ENCODE results near the gene ALK. TPM values are rescaled to one million over a fixed set of nuclear protein-coding genes. Genes with fewer than 3 reads are reported as not detected.

The ALK gene
- total RNA-seq, 2 donors from 2014 or later = 0.16 to 0.26 TPM

DNA sequence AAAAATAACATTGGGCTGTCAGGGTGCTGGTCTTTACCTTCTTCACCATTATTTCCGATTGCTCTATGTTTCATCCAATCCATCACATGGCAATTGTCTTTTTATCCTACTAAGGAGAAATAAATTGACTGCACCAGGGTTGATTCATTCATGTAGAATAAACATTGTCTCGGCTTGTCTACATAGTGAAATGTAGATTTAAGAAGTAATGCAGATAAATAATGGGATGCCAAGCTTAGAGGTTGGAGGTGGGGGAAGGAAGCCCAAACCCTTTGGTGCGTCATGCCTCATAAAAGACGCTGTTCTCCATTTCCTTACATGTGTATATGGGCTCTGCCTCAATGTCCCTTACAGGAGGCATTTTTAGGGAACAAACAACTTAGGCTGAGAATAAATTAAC is 117.8 kb downstream of the ALK start:
- H3K4me3 ChIP-seq = no peak overlapping the region
- H3K36me3 ChIP-seq = no peaks in the 10 kb centered on the region
- no peak overlapping the region for H3K27ac ChIP-seq
- no peak for DNase-seq (ENCODE audit: low spot score)
- H3K9me3 ChIP-seq = no peaks in the 10 kb centered on the region
- H3K27me3 ChIP-seq = no peaks in the 10 kb centered on the region
- TF ChIP-seq, protein P1, sequence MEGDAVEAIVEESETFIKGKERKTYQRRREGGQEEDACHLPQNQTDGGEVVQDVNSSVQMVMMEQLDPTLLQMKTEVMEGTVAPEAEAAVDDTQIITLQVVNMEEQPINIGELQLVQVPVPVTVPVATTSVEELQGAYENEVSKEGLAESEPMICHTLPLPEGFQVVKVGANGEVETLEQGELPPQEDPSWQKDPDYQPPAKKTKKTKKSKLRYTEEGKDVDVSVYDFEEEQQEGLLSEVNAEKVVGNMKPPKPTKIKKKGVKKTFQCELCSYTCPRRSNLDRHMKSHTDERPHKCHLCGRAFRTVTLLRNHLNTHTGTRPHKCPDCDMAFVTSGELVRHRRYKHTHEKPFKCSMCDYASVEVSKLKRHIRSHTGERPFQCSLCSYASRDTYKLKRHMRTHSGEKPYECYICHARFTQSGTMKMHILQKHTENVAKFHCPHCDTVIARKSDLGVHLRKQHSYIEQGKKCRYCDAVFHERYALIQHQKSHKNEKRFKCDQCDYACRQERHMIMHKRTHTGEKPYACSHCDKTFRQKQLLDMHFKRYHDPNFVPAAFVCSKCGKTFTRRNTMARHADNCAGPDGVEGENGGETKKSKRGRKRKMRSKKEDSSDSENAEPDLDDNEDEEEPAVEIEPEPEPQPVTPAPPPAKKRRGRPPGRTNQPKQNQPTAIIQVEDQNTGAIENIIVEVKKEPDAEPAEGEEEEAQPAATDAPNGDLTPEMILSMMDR (IDR thresholded peaks at IDR 0.05) = no peak
- H3K4me1 ChIP-seq = no peaks in the 10 kb centered on the region

DNA sequence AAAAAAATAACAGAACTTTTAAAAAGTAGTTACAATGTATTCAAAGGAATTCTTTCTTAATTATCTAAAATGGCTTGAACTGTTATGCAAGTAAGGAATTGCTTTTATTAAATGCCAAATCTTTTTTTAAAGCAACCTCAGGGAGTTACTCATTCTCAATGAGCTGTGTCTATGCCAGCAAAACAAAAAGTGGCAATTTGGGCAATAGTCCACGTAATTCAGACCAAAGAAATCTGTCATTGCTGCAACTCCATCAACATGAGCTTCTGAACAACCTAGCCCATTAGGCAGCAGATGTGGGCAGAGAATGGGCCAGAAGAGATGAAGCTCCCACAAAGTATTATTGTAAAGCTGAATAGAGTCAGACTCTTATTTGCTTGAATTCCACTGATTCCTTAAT is 118.4 kb downstream of the ALK start:
- Histone ChIP-seq H3K27me3 (no peaks in the 10 kb centered on the region), H3K9me3 (no peaks in the 10 kb centered on the region)

DNA sequence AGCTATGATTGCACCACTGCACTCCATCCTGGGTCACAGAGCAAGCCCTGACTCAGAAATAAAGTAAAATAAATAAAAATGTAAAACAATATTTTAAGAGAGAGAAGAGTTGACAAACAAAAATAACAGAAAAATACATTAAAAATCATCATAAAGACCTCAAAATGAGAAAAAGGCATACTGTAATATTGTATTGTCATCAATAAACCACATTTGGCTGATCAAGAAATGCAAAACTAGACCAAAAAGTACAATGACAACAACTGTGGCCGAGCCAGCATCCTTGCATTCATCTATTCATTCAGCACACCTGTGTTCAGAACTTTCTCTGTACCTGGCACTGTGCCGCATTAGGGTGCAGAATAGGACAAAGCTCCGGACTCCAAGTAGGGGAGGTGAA is 121.8 kb downstream of the ALK start:
- Histone ChIP-seq H3K4me3 (no peak overlapping the region), H3K36me3 (no peaks in the 10 kb centered on the region), H3K27ac (no peak overlapping the region), H3K4me1 (no peaks in the 10 kb centered on the region), H3K27me3 (no peaks in the 10 kb centered on the region), H3K9me3 (no peaks in the 10 kb centered on the region)
- DNase-seq (ENCODE audit: low spot score) = no peak
- TF ChIP-seq, protein P1 (IDR thresholded peaks at IDR 0.05) = no peak

More for the DNA sequence above, 118.4 kb downstream of the ALK start:
- no peak overlapping the region for H3K4me3 ChIP-seq
- H3K27ac ChIP-seq = no peak overlapping the region
- H3K4me1 ChIP-seq = no peaks in the 10 kb centered on the region
- H3K36me3 ChIP-seq = no peaks in the 10 kb centered on the region
- TF ChIP-seq, protein P1 (IDR thresholded peaks at IDR 0.05) = no peak
- no peak for DNase-seq (ENCODE audit: low spot score)

DNA sequence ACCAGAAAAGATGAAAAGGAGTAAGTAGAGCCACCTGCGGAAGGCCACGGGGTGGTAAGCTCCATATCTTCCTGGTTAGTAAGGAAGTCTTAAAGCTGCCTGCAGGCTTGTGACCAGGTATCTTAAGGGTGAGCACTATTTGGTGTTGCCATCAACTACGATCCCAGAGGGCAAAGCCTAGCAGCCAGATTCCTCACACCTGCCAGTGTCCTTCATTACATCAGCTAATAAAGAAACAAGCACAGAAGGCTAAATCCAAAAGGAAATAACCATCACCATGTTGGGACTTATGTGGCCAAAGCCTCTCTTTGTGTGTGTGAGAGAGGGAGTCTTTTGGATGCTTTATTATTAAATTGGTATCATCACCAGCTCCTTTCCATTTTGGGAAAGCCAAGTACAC is 123.5 kb downstream of the ALK start:
- no peak overlapping the region for H3K4me3 ChIP-seq
- H3K27me3 ChIP-seq = no peaks in the 10 kb centered on the region
- no peaks in the 10 kb centered on the region for H3K9me3 ChIP-seq
- no peaks in the 10 kb centered on the region for H3K4me1 ChIP-seq
- TF ChIP-seq, protein P1 (IDR thresholded peaks at IDR 0.05) = no peak
- H3K27ac ChIP-seq = no peak overlapping the region
- DNase-seq (ENCODE audit: low spot score) = no peak
- H3K36me3 ChIP-seq = no peaks in the 10 kb centered on the region

DNA sequence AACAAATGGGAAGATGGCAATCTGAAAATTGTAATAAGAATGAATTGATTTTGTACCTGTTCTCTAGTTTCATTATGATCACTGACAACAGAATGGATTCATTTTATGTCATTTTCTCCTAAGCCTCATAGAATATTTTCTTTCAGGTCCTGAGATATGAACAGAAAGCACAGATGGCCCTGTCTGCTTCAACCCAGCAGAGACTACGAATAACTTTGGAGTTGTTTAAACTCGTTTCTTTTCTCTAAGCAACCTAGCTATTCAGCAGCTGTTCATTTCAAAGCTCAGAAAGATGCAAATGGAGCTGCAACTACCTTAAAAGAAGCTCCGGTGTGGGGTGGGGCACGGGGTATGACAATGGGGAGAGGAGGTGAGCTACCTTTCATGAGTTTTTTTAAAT is 124.9 kb downstream of the ALK start:
- Histone ChIP-seq H3K36me3 (no peaks in the 10 kb centered on the region), H3K27ac (no peak overlapping the region), H3K4me3 (no peak overlapping the region), H3K27me3 (no peaks in the 10 kb centered on the region), H3K9me3 (no peaks in the 10 kb centered on the region), H3K4me1 (no peaks in the 10 kb centered on the region)
- TF ChIP-seq, protein P1 (IDR thresholded peaks at IDR 0.05) = no peak
- DNase-seq (ENCODE audit: low spot score) = no peak

DNA sequence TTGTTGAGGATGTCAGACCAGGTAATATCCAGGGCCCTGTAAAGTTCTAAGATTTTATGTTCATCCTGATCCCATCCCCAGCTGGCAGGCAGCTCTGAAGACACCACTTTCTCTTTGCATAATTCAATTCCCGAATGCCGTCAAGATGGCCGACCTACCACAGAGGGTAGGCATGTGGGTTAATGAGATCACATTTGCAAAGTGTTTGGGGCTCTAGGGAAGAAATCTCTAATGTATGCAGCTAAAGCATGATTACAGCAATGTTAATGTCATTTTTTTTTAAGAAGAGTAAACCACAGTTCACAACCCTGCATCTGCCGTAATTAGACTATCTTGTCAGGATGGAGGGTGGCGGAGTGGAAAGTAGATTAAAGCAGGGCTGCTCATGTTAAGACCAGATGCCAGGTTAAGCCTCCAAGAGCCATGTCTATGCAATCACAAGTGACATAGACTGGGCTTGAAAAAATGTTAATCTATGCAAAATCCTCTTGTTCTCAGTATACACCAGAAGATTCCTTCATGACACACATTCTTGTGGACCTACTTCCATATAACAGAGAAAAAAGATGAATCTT is 131.4 kb downstream of the ALK start:
- H3K9me3 ChIP-seq = no peaks in the 10 kb centered on the region
- H3K4me1 ChIP-seq = no peaks in the 10 kb centered on the region
- no peaks in the 10 kb centered on the region for H3K27me3 ChIP-seq
- no peak overlapping the region for H3K27ac ChIP-seq
- H3K4me3 ChIP-seq = no peak overlapping the region
- no peaks in the 10 kb centered on the region for H3K36me3 ChIP-seq
- DNase-seq (ENCODE audit: low spot score) = no peak
- TF ChIP-seq, protein P1 (IDR thresholded peaks at IDR 0.05) = no peak

Data from right atrium auricular region (tissue), 2 donors.